ENCODE data around the gene ARPC2. TPM values are rescaled to one million over a fixed set of nuclear protein-coding genes. Genes with fewer than 3 reads are reported as not detected.
A peak's percentile ranks its signal among the peaks of the same experiment; 100 is the strongest.

ARPC2 gene
- total RNA-seq, 1 donor from 2014 or later: 153 TPM

DNA sequence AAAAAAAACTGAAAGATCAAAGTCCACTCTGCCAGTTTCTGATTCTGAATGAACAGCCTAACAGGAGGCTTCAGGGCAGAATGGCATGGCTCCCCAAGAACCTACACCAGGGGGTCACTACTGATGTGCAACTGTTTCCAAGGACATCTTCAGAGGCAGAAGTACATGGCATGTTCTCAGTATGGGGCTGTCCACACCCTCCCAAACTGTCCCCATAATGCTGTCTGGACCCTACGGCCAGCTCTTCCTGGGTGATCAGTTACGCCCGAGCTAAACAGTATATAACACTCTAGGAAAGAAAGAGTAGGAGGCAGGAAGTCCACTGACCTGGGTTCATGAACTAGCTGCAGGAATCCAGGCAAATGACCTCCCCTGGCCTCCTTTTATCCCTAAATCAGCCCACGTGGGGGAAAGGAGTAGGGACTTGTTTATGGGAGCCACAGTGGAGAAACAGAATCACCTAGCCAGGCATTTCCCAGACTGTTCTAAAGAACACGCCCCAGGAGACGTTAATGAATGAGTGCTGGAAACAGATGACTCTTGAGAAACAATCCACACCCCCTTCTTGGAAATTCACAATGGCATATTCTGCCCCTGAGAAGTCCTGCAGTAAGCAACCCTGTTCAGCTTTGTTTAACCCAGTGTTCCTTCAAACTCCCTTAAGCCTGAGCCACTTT is 72.8 kb downstream of the ARPC2 start:
- no peaks in the 10 kb centered on the region for H3K36me3 Mint-ChIP-seq (ENCODE audit: insufficient read depth)
- H3K27ac Mint-ChIP-seq: peak overlapping the region; percentile 89
- no peak for DNase-seq (ENCODE audit: low spot score, unreplicated experiment)
- peaks cover 76% of the 10 kb centered on the region for H3K4me1 Mint-ChIP-seq (ENCODE audit: low read depth)
- H3K4me3 Mint-ChIP-seq (ENCODE audit: low read depth): peak overlapping the region; percentile 80
- no peak for TF ChIP-seq CTCF (IDR thresholded peaks at IDR 0.05; ENCODE audit: unreplicated experiment)
- no peaks in the 10 kb centered on the region for H3K9me3 Mint-ChIP-seq (ENCODE audit: low read depth)
- no peaks in the 10 kb centered on the region for H3K27me3 Mint-ChIP-seq

DNA sequence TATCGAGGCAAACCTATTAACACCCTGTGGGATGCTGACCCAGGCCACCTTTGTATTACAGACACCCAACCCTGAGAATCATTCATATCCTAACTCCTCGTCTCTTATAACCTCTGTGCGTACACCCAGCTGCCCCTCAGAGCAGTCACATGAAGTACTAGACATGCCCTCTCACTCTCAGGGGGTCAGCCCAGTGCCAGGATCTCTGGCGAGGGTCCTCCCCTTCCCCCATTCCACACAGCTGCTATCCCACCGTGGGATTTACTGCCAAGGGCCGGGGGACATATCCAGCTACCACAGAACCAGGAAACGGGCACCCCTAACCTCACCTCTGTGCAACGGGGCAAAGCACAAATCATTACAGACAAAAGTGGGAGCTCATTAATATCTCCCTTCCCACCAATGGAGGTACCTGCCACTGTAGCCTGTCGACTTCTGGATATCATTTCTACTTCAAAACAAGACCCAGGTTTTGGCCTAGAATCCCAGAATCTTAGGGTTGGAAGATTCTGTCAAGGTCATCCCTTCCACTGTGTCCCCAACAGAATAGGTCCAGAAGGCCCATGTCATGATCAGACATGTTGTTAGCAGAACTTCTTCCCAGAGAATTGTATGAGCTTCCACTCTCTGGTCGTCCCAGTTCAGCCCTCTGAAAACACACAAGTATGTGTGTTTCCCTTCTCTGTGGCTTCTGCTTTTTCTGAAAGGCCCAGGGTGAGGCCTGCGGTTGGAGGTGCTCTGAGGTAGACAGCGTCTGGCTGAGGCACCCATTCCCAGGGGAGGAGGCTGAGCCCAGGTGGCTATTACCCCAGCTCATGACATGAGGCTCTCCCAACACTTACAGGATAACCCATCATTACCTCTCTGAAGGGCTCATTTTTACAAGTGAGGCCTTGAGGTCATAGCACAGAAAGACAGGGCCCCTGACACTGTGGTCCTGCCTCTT is 73.6 kb downstream of the ARPC2 start:
- Mint-ChIP-seq H3K27ac (peak overlapping the region; percentile 93), H3K4me1 (ENCODE audit: low read depth) (peaks cover 78% of the 10 kb centered on the region)

DNA sequence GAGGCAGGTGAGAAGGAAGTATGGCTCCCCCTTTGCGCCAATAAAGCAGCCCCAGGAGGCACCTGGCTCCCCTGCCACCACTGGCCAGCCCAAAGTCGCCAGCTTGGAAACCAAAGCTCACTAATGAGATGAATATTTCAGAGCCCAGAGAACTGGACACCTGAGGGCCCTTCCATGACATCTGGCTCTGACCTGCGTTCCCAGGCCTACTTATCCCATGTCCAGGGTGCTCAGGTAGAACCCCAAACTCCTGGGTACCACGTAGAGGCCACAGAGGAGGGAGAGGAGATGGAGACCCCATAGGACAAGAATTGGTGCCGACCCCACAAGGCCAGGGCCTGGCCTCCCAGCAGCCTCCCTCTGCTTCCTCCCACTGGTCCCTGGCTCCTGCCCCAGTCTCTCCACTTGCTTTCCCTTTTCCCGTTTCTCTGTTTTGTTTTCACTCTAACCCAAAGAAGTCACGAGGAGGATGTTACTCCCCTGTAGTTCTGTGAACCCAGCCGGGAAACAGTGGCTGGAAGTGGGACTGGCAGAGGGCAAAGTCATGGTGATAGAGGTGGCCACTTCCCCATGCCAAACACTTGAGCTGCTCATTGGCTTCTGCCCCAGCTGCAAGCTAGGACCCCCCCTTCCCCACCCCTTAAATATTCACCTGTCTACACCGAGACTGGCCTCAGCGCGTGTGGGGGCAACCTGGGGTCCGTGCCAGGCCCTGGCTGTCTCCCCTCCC is 74.5 kb downstream of the ARPC2 start:
- H3K4me3 Mint-ChIP-seq (ENCODE audit: low read depth): peak overlapping the region; percentile 80
- no peaks in the 10 kb centered on the region for H3K9me3 Mint-ChIP-seq (ENCODE audit: low read depth)
- no peaks in the 10 kb centered on the region for H3K36me3 Mint-ChIP-seq (ENCODE audit: insufficient read depth)
- TF ChIP-seq CTCF (IDR thresholded peaks at IDR 0.05; ENCODE audit: unreplicated experiment): no peak
- peaks cover 78% of the 10 kb centered on the region for H3K4me1 Mint-ChIP-seq (ENCODE audit: low read depth)
- DNase-seq (ENCODE audit: low spot score, unreplicated experiment): no peak
- no peaks in the 10 kb centered on the region for H3K27me3 Mint-ChIP-seq
- peak overlapping the region; percentile 93 for H3K27ac Mint-ChIP-seq

More for the DNA sequence above, 73.6 kb downstream of the ARPC2 start:
- TF ChIP-seq CTCF (IDR thresholded peaks at IDR 0.05; ENCODE audit: unreplicated experiment): no peak
- Mint-ChIP-seq H3K4me3 (ENCODE audit: low read depth) (peak overlapping the region; percentile 80), H3K36me3 (ENCODE audit: insufficient read depth) (no peaks in the 10 kb centered on the region), H3K27me3 (no peaks in the 10 kb centered on the region), H3K9me3 (ENCODE audit: low read depth) (no peaks in the 10 kb centered on the region)
- DNase-seq (ENCODE audit: low spot score, unreplicated experiment): no peak

GRCh38 chr2:218292048-218293014 is 75.3 kb downstream of the ARPC2 start, which contains the start of gene TMBIM1:
Gene TMBIM1, minus strand, starts transcription at chr2:218292503. Its CDS starts 10,362 bp downstream, at chr2:218282141.
- Mint-ChIP-seq H3K9me3 (ENCODE audit: low read depth) (no peaks in the 10 kb centered on the region), H3K27ac (peak within 1 kb of the TSS; percentile 99), H3K4me3 (ENCODE audit: low read depth) (peak within 1 kb of the TSS; percentile 80), H3K27me3 (no peaks in the 10 kb centered on the region), H3K4me1 (ENCODE audit: low read depth) (peaks cover 75% of the 10 kb centered on the region), H3K36me3 (ENCODE audit: insufficient read depth) (no peaks in the 10 kb centered on the region)
- DNase-seq (ENCODE audit: low spot score, unreplicated experiment): peak; percentile 73
- TF ChIP-seq CTCF (IDR thresholded peaks at IDR 0.05; ENCODE audit: unreplicated experiment): peak; percentile 99
